K562 (cell line): ENCODE measurements around the gene SHF. TPM values are rescaled to one million over a fixed set of nuclear protein-coding genes. Genes with fewer than 3 reads are reported as not detected.

Experiments used
- CBX2 ChIP-seq: fragments of 200-600 bp; sonication (generic); IDR thresholded peaks from one replicate; pipeline ENCODE4 v1.6.1; 2012; ENCODE audit warnings: mild to moderate bottlenecking, low read length, inconsistent platforms; ENCODE audit not compliant: insufficient read depth, poor library complexity, severe bottlenecking
- CHD7 ChIP-seq: fragments of 200-600 bp; sonication (generic); IDR thresholded peaks from one replicate; pipeline ENCODE4 v1.6.1; 2012; ENCODE audit warnings: mild to moderate bottlenecking, low read depth, low read length, inconsistent platforms
- FOSL1 ChIP-seq: fragments of 200-800 bp; sonication (Bioruptor generic); conservative IDR thresholded peaks from 2 replicates; pipeline ENCODE4 v1.6.1; 2016; ENCODE audit warnings: missing genetic modification characterization, missing compliant biosample characterization
- FOXM1 ChIP-seq, 2 experiments: fragments of 450-650 bp in 1 of 2; sonication (generic) in 1 of 2; formaldehyde crosslinking in 1 of 2; IDR thresholded peaks; 2 replicates each; pipeline versions ENCODE4 v1.6.1 to v1.9.0; 2017 to 2022; ENCODE audit warnings: low read depth in 2 of 2, mild to moderate bottlenecking in 2 of 2, missing genetic modification reagents in 1 of 2, moderate library complexity in 1 of 2
- GATAD2B ChIP-seq: fragments of 450-650 bp; IDR thresholded peaks from 2 replicates; pipeline ENCODE4 v1.6.1; 2017; ENCODE audit warnings: mild to moderate bottlenecking, borderline replicate concordance
- HNRNPL ChIP-seq: fragments of 200-400 bp; formaldehyde crosslinking; IDR thresholded peaks from 2 replicates; pipeline ENCODE4 v1.6.1; 2017; ENCODE audit warnings: low read depth, mild to moderate bottlenecking, low read length
- IRF1 ChIP-seq: sonication (generic); formaldehyde crosslinking; IDR thresholded peaks from 2 replicates; pipeline ENCODE4 v1.8.0; 2022; ENCODE audit warnings: missing genetic modification reagents, mild to moderate bottlenecking, borderline replicate concordance
- MAFF ChIP-seq: IDR thresholded peaks from 2 replicates; pipeline ENCODE4 v1.6.1; 2012; ENCODE audit warnings: low read length, improper control_type of control experiment
- SMARCB1 ChIP-seq: IDR thresholded peaks from 2 replicates; pipeline ENCODE4 v1.6.1; 2011; ENCODE audit warnings: improper control_type of control experiment, low read depth; ENCODE audit not compliant: insufficient read length
- TCF3 ChIP-seq: sonication (generic); formaldehyde crosslinking; IDR thresholded peaks from 2 replicates; pipeline ENCODE4 v1.4.0; 2020; ENCODE audit warnings: mild to moderate bottlenecking, missing genetic modification reagents
- TCF7 ChIP-seq: sonication (generic); IDR thresholded peaks from 2 replicates; pipeline ENCODE4 v1.6.1; 2016; ENCODE audit warnings: antibody characterized with exemption, borderline replicate concordance
- ZNF561 ChIP-seq: fragments of 450-650 bp; formaldehyde crosslinking; conservative IDR thresholded peaks from 2 replicates; pipeline ENCODE4 v1.4.0; 2020; ENCODE audit warnings: mild to moderate bottlenecking, moderate library complexity
- ZNF695 ChIP-seq: fragments of 450-650 bp; formaldehyde crosslinking; IDR thresholded peaks from 2 replicates; pipeline ENCODE4 v1.4.0; 2020; ENCODE audit warnings: mild to moderate bottlenecking, moderate library complexity
- ZZZ3 ChIP-seq: fragments of 450-650 bp; IDR thresholded peaks from 2 replicates; pipeline ENCODE4 v1.6.1; 2016; ENCODE audit warnings: antibody characterized with exemption, mild to moderate bottlenecking, moderate library complexity
- polyA plus RNA-seq, 8 experiments: library from polyadenylated mRNA; depleted of rRNA in 4 of 8; stranded (reverse) in 5 of 8; unstranded in 3 of 8; fragments of >200 nt; fragmentation: Nextera tagmentation in 2 of 8; fragmentation: Illumina TruSeq in 1 of 8; extraction: Ambion mirVana in 2 of 8; extraction: Trizol in 1 of 8; gene quantifications; 2 replicates each; pipeline versions ENCODE4 v1.2.1 to v1.2.3, GENCODE V29; 2011 to 2014; ENCODE audit warnings: inconsistent platforms in 1 of 8, missing spikeins in 1 of 8
- total RNA-seq, 7 experiments: library from RNA; depleted of rRNA in 6 of 7; stranded (reverse); fragments of >200 nt in 6 of 7; fragmentation: Illumina TruSeq in 2 of 7; extraction: Trizol in 2 of 7; gene quantifications; 2 replicates each; pipeline versions ENCODE4 v1.2.1 to v1.2.3, GENCODE V29; 2011 to 2021; ENCODE audit warnings: low replicate concordance in 1 of 7
- TF ChIP-seq, protein P1 (sequence below): fragments of 450-650 bp; IDR thresholded peaks from 2 replicates; pipeline ENCODE4 v1.6.1; 2018; ENCODE audit warnings: mild to moderate bottlenecking, low read depth; ENCODE audit not compliant: partially characterized antibody

The SHF gene
- total and polyA plus RNA-seq, 9 of the 15 experiments (the other 6 are each of a cell fraction or from before 2014, with no cell fraction given), result 0.51 to 2.2 (median 0.85) TPM; not detected in 2

DNA sequence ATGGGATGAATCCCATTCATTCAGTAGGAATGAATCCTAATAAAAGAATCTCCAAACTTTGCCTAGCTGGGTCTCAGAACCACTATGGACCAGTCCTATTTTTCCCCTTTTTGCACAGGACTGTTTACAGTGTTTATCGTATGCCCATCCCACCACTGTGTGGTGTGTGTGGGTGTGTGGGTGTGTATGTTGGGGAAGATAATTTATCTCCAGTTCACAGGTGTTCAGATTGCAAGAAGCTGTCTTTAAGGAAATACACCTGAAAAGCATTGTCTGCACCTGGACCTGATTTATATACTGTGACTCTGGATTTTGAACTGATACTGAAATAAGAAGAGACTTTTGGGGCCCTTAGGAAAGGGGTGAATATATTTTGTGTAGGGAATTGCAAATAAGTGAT is 24.7 kb upstream of the SHF start (continued):
- TF ChIP-seq, protein P1, sequence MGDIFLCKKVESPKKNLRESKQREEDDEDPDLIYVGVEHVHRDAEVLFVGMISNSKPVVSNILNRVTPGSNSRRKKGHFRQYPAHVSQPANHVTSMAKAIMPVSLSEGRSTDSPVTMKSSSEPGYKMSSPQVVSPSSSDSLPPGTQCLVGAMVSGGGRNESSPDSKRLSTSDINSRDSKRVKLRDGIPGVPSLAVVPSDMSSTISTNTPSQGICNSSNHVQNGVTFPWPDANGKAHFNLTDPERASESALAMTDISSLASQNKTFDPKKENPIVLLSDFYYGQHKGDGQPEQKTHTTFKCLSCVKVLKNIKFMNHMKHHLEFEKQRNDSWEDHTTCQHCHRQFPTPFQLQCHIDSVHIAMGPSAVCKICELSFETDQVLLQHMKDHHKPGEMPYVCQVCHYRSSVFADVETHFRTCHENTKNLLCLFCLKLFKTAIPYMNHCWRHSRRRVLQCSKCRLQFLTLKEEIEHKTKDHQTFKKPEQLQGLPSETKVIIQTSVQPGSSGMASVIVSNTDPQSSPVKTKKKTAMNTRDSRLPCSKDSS, result no peak
- no peak for TF ChIP-seq CHD7
- no peak for TF ChIP-seq ZNF561 (CRISPR knock-in tag)
- no peak for TF ChIP-seq MAFF
- TF ChIP-seq TCF3 (CRISPR knock-in tag), result peak; percentile 72
- no peak for TF ChIP-seq HNRNPL
- no peak for TF ChIP-seq IRF1
- TF ChIP-seq SMARCB1, result no peak
- TF ChIP-seq TCF7, result no peak
- no peak for TF ChIP-seq ZNF695
- no peak for TF ChIP-seq CBX2
- no peak for TF ChIP-seq FOSL1 (tag)
- no peak for TF ChIP-seq FOXM1 (IDR thresholded peaks at IDR 0.05; ENCODE audit: low read depth)
- no peak for TF ChIP-seq FOXM1 (CRISPR knock-in tag; IDR thresholded peaks at IDR 0.05; ENCODE audit: low read depth)
- no peak for TF ChIP-seq ZZZ3
- no peak for TF ChIP-seq GATAD2B
